Hematopoietic multipotent progenitor cell treated with erythropoietin and hydrocortisone succinate and interleukin-3 and kit ligand, for 6 days (in vitro differentiated cells): ENCODE data around the gene MAPK14.

Experiments used
- DNase-seq: peaks from one replicate; pipeline ENCODE4 v3.0.0-alpha.2; 2015

The MAPK14 gene

DNA sequence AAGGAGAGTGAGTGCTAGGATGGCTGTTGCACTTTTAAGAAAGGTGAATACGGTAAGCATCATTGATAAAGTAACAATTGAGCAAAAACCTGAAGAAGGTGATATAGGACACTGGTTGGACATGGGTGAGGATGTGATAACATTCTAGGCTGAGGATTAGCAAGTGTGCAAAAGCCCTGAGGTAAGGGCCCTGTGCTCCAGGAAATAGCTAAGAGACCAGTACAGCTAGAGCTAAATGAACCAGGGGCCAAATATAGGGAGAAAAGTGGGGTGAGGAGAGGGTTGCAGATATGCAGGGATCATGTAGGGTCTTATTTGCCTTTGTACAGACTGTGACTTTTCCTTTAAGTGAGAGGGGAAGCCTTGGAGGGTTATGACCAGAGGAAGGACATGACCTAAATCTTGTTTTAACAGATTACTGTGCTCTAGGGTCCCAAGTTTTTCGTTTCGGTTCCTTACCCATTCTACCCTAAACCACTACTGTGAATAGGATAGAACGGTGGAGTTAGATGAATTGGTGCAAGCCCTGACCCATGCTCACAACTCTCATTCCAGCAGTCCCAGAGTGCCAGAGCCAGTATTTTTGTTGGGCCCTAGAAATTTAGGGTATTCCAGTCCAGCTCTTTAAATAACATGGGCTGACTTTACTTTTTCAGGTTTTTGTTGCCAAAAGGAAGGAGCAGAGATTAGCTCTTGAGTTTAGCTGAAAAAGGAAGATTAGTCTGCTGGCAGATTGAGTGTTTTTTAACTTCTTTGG is 10.7 kb downstream of the MAPK14 start:
- DNase-seq = no peak

DNA sequence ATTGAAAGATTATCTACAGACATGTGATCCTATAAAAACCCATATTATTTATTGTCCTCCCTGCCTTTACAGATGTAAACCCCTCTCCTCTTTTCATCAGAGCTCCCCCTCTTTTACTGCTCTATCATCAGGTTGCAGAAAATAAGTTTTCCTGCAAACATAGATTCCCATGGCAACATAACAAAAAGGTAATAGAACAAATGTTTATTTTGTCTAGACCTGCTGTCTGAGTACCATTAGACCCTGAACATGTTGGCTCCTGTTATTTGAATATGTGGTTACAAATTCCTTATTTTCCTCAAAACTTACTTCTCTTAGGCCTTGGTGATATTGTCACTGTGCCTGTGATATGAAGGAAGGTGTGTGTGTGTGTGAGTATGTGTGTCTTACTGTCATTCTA is 11.5 kb downstream of the MAPK14 start:
- no peak for DNase-seq

DNA sequence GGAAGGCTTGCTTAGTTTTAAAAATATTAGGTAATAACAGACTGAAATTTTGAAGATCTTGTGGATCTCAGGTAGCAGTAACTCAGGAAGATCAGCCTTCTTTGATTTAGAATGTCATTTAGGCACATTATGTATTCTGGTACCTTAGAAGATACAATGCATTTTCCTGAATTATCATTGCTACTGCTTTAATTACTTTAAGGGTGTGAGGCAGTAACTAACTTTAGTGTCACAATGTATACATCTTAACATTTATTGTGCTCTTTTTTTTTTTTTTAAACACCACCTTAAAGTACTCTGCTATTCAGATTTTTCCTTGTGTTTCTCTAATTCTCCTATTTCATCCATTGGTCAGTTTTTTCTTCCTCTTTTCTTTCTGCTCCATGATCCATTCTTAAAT is 13.3 kb downstream of the MAPK14 start:
- no peak for DNase-seq

DNA sequence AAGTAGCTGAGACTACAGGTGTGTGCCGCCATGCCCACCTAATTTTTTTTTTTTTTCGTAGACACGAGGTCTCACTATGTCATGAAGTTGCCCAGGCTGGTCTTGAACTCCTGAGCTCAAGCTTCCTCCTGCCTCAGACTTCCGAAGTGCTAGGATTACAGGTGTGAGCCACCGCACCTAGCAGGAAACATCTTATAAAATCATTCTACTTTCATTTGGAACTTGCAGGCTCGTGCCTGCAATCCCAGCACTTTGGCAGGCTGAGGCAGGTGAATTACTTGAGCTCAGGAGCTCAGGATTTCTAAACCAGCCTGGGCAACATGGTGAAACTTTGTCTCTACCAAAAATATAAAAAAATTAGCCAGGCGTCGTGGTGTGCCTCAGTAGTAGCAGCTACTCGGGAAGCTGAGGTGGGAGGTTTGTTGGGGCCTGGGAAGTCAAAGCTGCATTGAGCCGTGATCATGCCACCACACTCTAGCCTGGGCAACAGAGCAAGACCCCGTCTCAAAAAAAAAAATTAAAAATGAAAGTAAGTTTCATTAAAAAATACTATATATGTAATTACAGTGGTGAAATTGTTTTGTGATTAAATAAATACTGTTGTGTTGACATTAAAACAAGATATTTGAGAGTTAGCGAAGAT is 15.1 kb downstream of the MAPK14 start:
- no peak for DNase-seq

DNA sequence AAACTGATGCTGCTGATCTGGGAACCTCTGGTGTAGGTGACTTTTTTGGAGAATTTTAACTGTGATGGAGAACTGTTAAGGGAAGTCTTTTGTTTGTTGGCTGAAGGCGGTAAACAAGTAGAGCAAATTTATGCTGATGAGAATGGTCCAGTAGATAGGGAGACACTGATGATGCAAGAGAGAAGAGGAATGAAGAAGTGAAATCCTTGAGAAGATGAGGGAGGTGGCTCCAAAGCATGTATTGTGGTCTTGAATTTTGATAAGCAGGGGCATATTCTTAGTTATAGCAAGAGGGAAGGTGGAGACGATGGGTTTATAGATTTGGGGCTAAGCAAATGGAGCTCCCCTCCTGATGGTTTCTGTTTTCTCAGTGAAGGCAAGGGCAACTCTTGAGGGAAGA is 22.0 kb downstream of the MAPK14 start:
- no peak for DNase-seq

DNA sequence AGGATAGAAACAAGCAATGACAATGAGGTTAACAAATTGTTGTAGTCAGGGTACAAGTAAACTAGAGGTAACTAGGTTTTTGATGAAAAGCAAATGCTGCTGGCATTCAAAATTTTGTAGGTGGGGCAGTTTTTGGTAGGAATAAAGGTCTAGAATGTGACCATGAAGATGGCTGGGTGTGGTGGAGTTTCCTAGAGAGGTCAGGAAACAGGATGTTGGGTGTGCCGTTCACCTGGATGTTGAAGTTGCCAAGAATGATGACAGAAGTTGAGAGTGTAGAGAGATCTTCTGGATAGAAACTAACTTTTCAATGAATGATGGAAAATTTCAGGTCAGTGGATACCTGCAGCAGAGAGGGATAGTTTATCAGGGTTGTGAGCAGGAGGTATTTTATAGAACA is 22.7 kb downstream of the MAPK14 start:
- no peak for DNase-seq

DNA sequence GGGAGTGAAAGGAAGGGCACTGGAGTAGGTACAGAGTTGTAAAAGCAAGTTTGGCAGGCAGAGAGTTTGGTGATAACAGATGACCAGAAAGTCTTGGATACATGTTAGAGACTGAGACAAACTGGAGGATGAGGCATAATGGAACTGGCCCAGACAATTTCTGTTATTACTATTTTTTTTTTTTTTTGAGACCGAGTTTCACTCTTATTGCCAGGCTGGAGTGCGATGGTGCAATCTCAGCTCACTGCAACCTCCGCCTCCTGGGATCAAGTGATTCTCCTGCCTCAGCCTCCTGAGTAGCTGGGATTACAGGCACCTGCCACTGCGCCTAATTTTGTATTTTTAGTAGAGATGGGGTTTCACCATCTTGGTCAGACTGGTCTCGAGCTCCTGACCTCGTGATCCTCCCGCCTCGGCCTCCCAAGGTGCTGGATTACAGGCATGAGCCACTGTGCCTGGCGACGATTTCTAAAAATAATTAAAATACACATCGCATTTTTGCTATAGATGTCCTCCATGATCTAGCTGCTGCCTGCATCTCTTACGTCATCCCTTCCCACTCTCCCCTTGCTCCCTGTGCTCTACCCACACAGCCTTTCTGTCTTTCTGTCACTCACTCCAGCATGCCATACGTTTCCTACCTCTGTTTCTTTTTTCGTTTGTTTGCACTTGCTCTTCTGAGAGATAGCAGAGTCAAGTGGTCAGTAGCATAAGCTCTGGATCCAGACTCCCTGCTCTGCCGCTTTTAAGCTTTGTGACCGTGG is 23.5 kb downstream of the MAPK14 start:
- no peak for DNase-seq

DNA sequence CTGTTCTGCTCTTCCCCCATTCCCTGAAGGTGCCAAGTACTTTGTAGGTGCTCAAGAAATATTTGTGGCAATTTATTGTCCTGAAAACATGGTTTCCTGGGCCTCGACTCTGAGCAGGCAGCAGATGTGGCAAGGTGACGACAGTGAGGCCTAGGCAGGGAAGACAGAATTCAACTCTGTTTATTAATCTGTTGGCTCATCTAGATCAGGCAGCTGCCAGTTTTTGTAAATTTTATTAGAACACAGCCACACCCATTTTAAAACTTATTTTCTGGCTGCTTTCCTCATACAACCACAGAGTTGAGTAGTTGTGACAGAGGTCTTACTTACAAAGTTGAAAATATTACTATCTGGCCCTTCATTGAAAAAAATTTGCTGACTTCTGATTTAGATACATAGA is 24.5 kb downstream of the MAPK14 start:
- peak; percentile 64 for DNase-seq

DNA sequence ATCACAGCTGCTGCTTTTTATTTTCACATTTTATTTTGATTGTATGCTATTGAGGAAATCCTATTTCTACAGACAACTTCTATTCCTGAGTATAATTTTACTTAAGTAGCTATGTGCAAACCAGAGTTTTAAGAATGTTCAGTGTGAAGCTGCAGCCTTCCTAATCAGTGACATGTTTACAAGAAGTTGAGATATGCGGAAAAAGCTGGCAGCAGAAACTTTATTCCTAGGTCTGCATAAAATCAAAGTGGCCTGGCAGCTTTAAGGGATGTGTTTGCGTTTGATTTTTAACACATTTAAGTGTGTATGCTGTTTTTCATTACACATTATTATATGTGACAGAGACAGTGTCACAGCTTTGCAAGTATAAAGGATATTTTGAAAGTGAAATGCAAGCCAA is 26.3 kb downstream of the MAPK14 start:
- DNase-seq = no peak

DNA sequence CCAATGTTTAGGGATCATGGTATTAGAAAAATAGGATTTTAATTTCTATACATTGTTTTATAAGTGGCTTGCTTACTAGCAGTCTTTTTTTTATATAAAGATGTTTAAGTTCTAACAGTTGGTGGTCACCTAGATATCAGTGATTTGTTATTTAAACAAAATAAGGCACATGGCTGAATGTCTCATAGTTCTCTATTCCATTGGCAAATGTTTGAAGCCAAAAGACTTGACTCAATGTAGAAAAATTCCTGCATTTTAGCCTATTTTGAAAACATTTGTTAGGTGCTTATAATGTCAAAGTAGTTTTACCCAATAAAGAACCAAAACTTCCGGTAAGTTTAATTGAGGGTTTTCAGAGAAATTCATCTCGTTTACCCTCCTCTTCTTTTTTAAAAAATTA is 26.8 kb downstream of the MAPK14 start:
- DNase-seq = no peak

DNA sequence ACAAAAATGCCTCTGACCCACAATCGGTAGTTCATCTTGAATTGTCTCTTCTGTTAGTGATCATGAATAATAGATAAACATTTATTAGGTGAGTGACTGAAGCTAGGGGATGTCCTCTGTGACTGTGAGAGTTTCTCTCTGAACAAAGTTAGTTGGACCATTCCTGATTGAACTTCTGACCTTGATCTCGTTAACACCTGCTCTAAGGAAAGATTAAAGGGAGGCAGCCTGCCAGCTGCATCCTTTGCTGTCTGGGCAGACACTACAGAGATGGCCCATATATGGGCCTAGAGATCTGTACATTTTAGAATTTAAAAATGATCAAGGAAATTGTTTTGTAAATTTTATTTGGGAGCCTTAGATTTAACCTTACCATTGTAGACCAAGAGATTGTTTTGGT is 27.3 kb downstream of the MAPK14 start:
- no peak for DNase-seq

DNA sequence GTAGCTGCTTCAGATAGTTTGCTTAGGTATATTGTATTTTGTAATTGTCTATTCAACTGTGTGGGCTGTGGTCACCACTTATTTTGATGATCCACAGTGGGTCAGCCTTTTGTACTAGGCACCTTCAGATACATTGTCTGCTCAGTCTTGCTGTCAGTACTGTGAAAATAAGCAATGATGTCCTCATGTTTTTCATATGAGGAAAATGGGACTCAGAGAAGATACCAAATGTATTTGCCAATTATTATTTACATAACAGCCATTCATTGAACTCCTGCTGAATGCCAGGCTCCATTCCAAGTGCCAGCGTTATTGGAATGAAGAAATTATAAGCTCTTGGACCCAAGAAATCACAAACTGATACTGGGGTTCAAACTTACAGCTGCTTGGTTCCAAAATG is 28.6 kb downstream of the MAPK14 start:
- no peak for DNase-seq

DNA sequence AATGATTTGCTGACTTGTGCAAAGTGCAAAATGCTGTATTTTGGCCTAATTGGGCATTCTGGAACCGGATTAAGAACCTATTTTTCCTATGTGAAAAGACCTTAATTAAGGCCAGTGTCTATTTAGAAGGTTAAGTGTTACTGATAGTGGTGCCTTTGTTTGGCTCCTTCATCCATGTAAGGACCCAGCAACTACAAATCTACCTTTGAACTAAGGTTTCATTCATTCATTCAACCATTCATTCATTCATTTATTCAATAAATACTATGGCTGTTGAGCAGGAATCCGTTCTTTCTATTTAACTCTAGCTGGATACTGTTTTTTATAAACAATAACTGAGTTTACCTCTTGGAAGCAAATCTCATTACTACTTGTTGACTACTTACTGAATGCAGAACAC is 33.6 kb downstream of the MAPK14 start:
- no peak for DNase-seq

DNA sequence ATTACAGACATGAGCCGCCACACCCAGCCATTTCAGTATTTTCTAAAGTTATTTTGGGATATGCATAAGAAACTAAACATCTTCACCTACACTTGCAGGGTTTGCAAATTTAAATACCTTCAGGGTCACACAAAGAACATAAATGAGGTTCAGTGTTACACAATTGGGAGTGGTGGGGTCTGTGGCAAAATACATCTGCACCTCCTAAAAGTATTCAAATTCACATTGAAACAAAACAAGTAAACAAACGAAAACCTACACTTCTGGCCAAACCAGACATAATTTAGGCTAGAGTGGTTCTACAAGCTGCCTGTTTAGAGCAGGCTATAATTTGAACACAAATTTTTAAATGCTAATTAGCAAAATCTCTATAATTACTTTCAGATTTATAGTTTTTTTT is 34.6 kb downstream of the MAPK14 start:
- no peak for DNase-seq

DNA sequence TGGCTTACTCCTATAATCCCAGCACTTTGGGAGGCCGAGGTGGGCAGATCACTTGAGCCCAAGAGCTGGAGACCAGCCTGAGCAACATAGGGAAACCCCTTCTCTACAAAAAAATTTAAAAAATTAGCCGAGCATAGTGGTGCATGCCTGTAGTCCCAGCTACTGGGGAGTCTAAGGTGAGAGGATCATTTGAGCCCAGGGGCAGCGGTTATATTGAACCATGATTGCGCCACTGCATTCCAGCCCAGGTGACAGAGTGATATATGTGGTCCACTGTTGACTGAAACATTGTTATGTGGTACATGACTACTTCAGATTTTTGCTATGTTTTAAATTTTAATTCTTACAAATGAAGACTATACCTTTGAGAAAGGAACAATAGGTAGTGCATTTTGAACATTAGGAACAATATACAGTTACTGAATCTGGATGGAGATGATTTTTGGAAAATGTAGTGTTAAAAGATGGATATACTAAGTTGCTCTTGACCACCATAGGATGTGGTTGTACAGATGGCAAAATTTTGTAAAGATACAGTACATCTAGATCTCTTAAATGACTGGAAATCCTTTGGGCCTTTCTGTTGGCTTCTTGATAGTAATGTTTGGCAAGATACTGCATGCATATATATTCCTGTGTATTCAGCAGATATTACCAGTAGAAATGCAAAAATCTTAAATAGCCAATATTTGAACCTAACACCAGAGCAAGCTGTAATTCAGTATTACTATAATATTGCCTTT is 35.9 kb downstream of the MAPK14 start:
- peak; percentile 49 for DNase-seq

DNA sequence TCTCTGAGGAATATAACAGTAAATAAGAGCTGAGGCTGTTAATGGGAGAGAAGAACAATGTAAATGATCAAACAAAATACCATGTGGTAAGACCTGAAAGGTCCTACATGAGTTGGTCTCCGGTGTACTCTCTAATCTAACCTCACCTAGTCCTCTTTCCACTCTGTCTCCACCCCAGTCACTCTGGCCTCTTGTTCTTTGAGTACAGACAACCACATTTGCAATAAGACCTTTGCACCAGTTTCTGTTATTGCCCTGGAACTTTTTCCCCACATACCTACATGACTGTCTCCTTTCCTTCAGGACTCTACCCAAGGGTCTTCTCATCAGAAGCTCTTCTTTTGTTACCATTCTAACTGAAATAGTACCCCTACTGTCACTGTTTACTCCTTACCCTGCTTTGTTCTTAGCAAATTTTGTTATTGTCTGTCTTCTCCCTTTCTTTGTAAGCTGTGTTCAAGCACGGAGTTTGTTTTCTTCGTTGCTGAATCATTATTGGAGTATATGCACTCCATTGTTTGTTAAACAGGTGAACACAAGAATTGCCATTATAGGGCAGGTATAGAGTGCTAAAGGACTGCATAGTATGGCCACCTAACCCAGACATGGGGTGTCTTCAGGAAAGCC is 37.3 kb downstream of the MAPK14 start:
- peak; percentile 68 for DNase-seq

DNA sequence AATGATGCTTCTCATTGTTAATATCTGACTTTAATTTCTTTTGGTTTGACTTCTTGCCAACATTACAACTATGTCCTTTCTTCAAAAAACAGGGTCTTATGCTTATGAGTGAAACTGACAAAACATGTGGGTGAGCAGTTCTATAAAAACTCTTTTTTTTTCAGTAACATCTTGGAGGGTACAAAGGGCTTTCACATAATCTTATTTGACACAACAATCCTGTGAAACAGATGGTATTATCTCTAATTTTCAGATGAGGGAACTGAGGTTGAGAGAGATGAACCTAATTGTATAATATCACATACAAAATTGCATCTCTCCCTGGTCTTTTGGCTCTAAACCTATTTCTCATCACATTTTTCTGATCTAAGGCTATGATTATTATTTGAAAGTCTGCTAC is 38.3 kb downstream of the MAPK14 start:
- peak; percentile 74 for DNase-seq

DNA sequence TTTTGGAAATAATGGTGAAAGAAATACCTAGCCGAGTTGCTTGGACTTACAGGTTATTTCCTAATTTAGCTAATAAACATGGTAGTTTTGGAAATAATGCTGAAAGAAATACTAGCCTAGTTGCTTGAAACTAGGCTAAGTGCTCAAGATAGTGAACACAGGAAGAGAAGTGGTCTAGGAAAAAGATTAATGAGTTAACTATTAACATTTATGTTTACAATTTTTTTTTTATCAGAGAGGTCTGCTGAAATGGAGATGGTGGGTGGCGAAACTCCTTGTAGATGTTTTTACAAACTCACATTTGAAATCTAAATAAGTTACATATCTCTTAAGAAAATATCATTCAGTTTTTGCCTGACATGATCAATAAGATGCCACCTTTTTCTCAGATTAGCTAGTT is 39.2 kb downstream of the MAPK14 start:
- DNase-seq = no peak

DNA sequence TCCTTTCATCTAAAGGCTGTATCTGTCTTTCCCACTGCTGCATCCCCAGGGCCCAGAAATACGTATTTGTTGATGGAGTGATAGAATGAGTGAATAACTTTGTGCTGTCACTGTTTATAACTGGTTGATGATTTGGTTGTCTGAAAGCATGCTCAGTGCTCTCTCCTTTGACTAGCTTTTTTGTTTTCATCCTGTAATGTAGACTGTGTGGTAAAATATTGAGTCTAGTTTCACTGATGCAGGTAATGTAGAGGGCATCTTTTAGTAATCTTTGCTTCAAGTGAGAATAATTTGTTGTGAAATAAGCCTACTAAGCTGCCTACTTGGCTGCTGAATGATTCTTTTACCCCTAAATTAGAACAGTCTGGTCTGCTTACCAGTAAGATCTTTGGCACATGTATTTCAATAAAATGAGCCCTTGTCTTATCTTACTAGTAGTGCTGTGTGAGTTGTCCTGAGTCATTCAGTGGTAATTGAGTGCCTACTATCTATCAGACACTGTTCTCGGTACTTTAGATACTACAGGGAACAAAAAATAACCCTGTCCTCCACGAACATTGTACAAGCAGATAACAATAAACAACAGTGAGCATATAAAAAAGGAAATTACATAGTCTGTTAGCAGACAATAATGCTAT is 39.9 kb downstream of the MAPK14 start:
- peak; percentile 95 for DNase-seq

DNA sequence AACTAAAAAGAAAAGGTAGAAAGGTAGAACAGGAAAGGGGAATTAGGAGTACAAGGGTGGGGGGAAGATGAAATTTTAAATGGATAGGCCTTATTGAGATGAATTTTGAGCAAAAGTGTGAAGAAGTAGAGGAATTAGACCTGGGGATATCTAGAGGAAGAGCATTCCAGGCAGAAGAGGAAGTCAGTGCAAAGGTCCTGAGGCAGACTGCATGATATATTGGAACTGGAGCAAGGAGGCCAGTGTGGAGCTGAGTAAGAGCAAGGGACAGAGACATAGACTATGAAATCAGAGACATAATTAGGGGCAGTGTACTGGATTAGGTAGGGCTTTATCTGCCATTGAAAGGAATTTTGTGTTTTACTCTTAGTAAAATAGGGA is 40.4 kb downstream of the MAPK14 start:
- no peak for DNase-seq

DNA sequence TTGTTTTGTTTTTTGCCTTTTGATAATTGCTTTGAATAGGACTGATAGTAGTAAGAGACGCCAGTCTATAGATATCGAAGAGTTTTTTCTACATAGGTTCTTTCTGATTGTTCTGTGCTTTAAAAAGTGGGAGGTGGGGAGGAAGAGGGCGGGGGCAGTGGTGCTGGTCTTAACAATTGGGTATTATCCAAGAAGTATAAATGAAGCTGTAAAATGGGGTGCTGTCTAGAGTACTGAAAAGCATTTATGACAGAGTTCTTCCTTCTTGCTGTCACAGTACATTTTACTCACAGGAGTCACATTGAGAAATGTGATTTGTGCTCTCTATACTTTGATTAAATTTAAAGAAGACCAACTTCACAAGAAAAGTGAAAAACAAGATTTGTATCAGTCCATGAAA is 41.0 kb downstream of the MAPK14 start:
- DNase-seq = peak; percentile 51

DNA sequence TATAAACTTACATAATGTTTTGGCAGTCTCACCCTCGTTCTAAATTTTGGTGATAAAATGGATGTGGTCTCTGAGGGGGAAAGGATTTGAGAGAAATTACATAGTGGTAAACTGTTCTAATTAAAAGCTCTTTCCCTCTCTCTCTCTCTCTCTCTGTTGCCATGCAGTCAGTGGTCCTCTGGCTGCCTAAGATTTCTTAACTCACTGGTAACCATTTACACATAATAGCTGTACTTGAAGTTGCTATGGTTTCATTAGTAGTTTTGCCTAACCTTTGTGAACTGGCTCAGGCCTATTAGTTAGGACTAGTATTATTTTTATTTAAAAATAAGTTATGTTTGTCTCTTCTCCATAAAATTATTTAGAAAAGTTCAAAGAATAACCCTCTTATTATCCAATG is 42.0 kb downstream of the MAPK14 start:
- DNase-seq = no peak

DNA sequence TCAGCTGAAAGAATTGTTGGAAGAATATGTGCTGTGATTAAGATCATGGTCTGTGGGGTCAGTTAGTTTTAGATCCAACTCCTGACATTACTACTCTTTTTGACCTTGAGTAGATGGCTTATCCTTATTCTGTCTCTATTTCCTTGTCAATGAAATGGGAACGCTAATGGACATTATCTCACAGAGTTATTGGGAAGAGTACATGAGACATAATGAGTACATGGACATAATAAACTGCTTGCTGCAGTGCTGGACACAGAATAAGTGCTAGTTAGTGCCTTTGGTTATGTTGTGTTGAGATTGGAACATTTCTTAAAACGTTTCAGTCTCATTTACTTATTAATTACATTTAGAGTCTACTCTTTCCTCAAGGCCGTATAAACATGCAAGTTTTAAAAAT is 42.6 kb downstream of the MAPK14 start:
- DNase-seq = no peak
